OCI-LY1 (cell line): ENCODE measurements around the gene C9.
"Not testable (repeated sequence)": the region's sequence is repeated elsewhere in the genome, so short reads cannot be mapped to it uniquely, and the experiment has no call there.

ENCODE experiments used
- H2AFZ ChIP-seq: fragments of 200-600 bp; sonication (generic), shearing (Covaris generic); 2 replicates; pipeline ENCODE4 v1.6.0; 2014; ENCODE audit warnings: antibody characterized with exemption, mild to moderate bottlenecking, low read length
- H3F3A ChIP-seq: fragments of 200-600 bp; sonication (generic), shearing (Covaris generic); 2 replicates; pipeline ENCODE4 v1.6.0; 2014; ENCODE audit warnings: mild to moderate bottlenecking, antibody characterized with exemption, low read length, moderate library complexity; ENCODE audit not compliant: insufficient read depth
- H3K27ac ChIP-seq: fragments of 200-600 bp; sonication (generic); 2 replicates; pipeline ENCODE4 v1.5.1; 2014; ENCODE audit warnings: low read length, mixed run types, mild to moderate bottlenecking, low read depth; ENCODE audit not compliant: poor library complexity, severe bottlenecking
- H3K27me3 ChIP-seq: fragments of 200-600 bp; sonication (generic); 2 replicates; pipeline ENCODE4 v1.6.0; 2014; ENCODE audit warnings: antibody characterized with exemption, mild to moderate bottlenecking, low read length, moderate library complexity; ENCODE audit not compliant: insufficient read depth
- H3K36me3 ChIP-seq: fragments of 200-600 bp; sonication (generic); 2 replicates; pipeline ENCODE4 v1.6.1; 2014; ENCODE audit warnings: mild to moderate bottlenecking, antibody characterized with exemption, low read length, moderate library complexity, mixed read lengths; ENCODE audit not compliant: insufficient read depth
- H3K4me1 ChIP-seq: fragments of 200-600 bp; sonication (generic); 2 replicates; pipeline ENCODE4 v1.5.1; 2014; ENCODE audit warnings: mild to moderate bottlenecking, low read length, moderate library complexity; ENCODE audit not compliant: insufficient read depth, severe bottlenecking
- H3K4me2 ChIP-seq: fragments of 200-600 bp; sonication (generic), shearing (Covaris generic); 2 replicates; pipeline ENCODE4 v1.6.1; 2014; ENCODE audit warnings: low read length
- H3K4me3 ChIP-seq: fragments of 200-600 bp; sonication (generic); 2 replicates; pipeline ENCODE4 v1.5.1; 2014; ENCODE audit warnings: low read length, low read depth, mild to moderate bottlenecking, mixed read lengths; ENCODE audit not compliant: poor library complexity, severe bottlenecking
- H3K79me2 ChIP-seq: fragments of 200-600 bp; shearing (Covaris generic); 2 replicates; pipeline ENCODE4 v1.6.1; 2016; ENCODE audit warnings: mixed run types, low read length, mixed read lengths; ENCODE audit not compliant: insufficient read depth
- H3K9ac ChIP-seq: fragments of 200-600 bp; sonication (generic), shearing (Covaris generic); 2 replicates; pipeline ENCODE4 v1.6.1; 2014; ENCODE audit warnings: mild to moderate bottlenecking, low read length, mixed read lengths
- H3K9me2 ChIP-seq: fragments of 200-600 bp; sonication (generic), shearing (Covaris generic); 2 replicates; pipeline ENCODE4 v1.6.1; 2014; ENCODE audit warnings: low read depth, mild to moderate bottlenecking, low read length, mixed read lengths
- H3K9me3 ChIP-seq: fragments of 200-600 bp; shearing (Covaris generic); 2 replicates; pipeline ENCODE4 v1.6.1; 2014; ENCODE audit warnings: low read length, mixed read lengths
- H4K20me1 ChIP-seq: fragments of 200-600 bp; sonication (generic), shearing (Covaris generic); 2 replicates; pipeline ENCODE4 v1.6.0; 2016; ENCODE audit warnings: mild to moderate bottlenecking, low read length; ENCODE audit not compliant: insufficient read depth
- EZH2 ChIP-seq: fragments of 200-600 bp; sonication (generic), shearing (Covaris generic); IDR thresholded peaks from 2 replicates; pipeline ENCODE4 v1.8.0; 2017; ENCODE audit warnings: borderline replicate concordance, mixed run types, mild to moderate bottlenecking, antibody characterized with exemption, low read length, moderate library complexity, mixed read lengths
- TF ChIP-seq, protein P1 (sequence below): fragments of 200-600 bp; sonication (generic), shearing (Covaris generic); IDR thresholded peaks from 2 replicates; pipeline ENCODE4 v1.5.1; 2017; ENCODE audit warnings: mild to moderate bottlenecking, antibody characterized with exemption, low read length, moderate library complexity, mixed read lengths

C9 gene

DNA sequence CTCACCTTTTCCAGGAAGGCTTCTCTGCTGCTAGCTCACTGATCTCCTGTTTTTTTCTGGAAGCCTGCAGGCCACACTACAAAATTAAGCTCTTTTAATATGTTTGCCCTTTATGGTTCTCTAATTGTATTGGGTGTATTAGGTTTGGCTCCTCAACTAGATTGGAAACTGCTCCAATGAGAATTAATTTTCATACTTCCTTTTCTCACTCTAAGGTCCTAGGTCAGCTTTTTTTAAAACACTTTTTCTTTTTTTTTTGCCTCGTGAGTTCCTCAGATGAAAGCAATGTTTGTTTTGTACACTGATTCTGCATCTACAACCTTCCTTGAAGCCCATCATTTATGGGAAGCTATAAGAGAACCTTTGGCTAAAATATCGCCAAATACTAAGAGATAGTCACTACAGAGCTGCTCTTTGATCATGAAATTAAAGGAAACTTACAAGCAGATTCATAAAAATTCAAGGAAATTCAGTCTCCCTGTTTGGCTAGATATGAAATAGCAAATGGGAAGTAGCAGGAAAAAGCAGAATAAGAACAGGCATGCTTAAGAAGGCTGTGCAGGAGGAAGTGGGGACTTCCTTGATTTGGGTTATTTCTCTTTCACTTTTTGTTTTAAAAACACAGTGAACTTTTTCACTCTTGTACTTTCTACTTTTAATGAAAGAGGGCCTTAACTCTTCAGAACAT is 89.8 kb downstream of the C9 start:
- no peaks in the 10 kb centered on the region for H3K79me2 ChIP-seq
- no peaks in the 10 kb centered on the region for H3K9me2 ChIP-seq
- H3K4me3 ChIP-seq, result no peak overlapping the region
- no peak overlapping the region for H3K27ac ChIP-seq
- H4K20me1 ChIP-seq, result no peaks in the 10 kb centered on the region
- TF ChIP-seq, protein P1, sequence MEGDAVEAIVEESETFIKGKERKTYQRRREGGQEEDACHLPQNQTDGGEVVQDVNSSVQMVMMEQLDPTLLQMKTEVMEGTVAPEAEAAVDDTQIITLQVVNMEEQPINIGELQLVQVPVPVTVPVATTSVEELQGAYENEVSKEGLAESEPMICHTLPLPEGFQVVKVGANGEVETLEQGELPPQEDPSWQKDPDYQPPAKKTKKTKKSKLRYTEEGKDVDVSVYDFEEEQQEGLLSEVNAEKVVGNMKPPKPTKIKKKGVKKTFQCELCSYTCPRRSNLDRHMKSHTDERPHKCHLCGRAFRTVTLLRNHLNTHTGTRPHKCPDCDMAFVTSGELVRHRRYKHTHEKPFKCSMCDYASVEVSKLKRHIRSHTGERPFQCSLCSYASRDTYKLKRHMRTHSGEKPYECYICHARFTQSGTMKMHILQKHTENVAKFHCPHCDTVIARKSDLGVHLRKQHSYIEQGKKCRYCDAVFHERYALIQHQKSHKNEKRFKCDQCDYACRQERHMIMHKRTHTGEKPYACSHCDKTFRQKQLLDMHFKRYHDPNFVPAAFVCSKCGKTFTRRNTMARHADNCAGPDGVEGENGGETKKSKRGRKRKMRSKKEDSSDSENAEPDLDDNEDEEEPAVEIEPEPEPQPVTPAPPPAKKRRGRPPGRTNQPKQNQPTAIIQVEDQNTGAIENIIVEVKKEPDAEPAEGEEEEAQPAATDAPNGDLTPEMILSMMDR, result no peak
- TF ChIP-seq EZH2, result no peak
- H3F3A ChIP-seq, result no peaks in the 10 kb centered on the region
- H3K9ac ChIP-seq, result no peak overlapping the region
- H3K9me3 ChIP-seq, result no peaks in the 10 kb centered on the region
- H3K4me2 ChIP-seq, result peak overlapping the region; percentile 39; the same call in 1 of the 2 replicates
- peak overlapping the region; percentile 52; the same call in 1 of the 2 replicates for H2AFZ ChIP-seq
- peaks cover 8% of the 10 kb centered on the region for H3K4me1 ChIP-seq
- no peaks in the 10 kb centered on the region for H3K36me3 ChIP-seq
- no peaks in the 10 kb centered on the region for H3K27me3 ChIP-seq

DNA sequence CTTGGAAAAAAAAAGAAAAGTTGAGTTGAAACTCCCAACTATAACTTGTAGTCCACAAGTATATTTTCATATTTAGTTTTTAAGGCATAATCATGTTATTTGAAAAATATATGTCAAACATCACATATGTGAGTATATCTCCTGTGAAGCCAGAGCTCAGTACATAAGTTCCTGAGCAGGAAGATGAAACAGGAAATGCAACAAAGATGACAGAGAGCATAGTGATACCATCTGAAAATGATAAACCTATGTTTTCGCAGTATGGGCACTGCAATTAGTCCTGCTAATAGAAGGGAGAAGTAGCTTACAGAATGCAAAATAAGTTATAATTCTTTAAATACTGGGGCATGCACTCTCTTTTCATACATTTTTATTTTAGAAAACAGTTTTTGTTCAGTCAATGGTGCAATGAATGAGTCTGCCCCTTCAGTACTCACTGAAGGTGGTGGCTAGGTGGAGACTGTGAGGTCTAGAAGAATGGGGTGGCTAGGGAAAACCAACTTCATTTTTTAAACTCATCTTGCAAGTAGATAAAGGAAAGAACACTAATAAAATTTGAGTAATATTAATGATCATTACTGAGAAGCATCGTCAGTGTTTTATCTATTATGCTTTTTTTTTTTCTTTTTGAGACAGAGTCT is 90.9 kb downstream of the C9 start:
- Histone ChIP-seq H3K79me2 (no peaks in the 10 kb centered on the region), H3K27ac (no peak overlapping the region), H3K9me3 (no peaks in the 10 kb centered on the region), H3F3A (no peaks in the 10 kb centered on the region), H2AFZ (no peak overlapping the region), H3K4me1 (peaks cover 8% of the 10 kb centered on the region), H3K9ac (no peak overlapping the region), H3K36me3 (no peaks in the 10 kb centered on the region), H3K9me2 (no peaks in the 10 kb centered on the region), H3K27me3 (no peaks in the 10 kb centered on the region), H4K20me1 (no peaks in the 10 kb centered on the region), H3K4me2 (no peak overlapping the region), H3K4me3 (no peak overlapping the region)
- TF ChIP-seq EZH2, result no peak
- TF ChIP-seq, protein P1, result no peak

DNA sequence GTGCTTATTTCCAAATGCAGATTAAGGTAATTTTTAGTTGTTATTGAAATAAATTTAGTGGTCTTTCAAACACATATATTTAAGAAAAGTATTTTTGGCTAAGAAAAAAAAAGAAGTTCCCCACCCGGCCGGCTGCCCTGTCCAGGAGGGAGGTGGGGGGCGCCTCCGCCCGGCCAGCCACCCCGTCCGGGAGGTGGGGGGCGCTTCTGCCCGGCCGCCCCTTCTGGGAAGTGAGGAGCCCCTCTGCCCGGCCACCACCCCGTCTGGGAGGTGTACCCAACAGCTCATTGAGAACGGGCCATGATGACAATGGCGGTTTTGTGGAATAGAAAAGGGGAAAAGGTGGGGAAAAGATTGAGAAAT is 91.4 kb downstream of the C9 start:
- not testable (repeated sequence) for H3F3A ChIP-seq, H3K9me3 ChIP-seq, H2AFZ ChIP-seq

More for the DNA sequence above, 91.4 kb downstream of the C9 start:
- not testable (repeated sequence) for H3K27me3 ChIP-seq, H4K20me1 ChIP-seq, H3K27ac ChIP-seq, H3K4me1 ChIP-seq, H3K9me2 ChIP-seq, H3K36me3 ChIP-seq, H3K4me2 ChIP-seq, H3K4me3 ChIP-seq, H3K9ac ChIP-seq, H3K79me2 ChIP-seq
